OCI-LY7 (cell line): ENCODE results near the gene IQGAP1. TPM values are rescaled to one million over a fixed set of nuclear protein-coding genes. Genes with fewer than 3 reads are reported as not detected.

ENCODE experiments used
- Bru-seq: library from RNA; stranded (reverse); fragments of 400-500 nt; gene quantifications from one replicate; lab custom pipeline; 2021; lab: Mats Ljungman, UMichigan
- BruChase-seq, 2 experiments: library from RNA; stranded (reverse); fragments of 400-500 nt; gene quantifications; one replicate each; lab custom pipeline; 2021; lab: Mats Ljungman, UMichigan
- BruUV-seq: library from RNA; stranded (reverse); fragments of 400-500 nt; replicated peaks from 2 replicates; lab custom pipeline; 2021; lab: Mats Ljungman, UMichigan
- CTCF ChIA-PET: fragments of 300-600 bp; sonication (Branson Sonifier 250); formaldehyde crosslinking; loops from one replicate; lab custom pipeline; 2022; ENCODE audit warnings: antibody characterized with exemption; ENCODE audit not compliant: unreplicated experiment; lab: Charles Lee
- POLR2A ChIA-PET: fragments of 300-600 bp; sonication (Branson Sonifier 250); formaldehyde crosslinking; loops from one replicate; lab custom pipeline; 2022; ENCODE audit warnings: antibody characterized with exemption; lab: Charles Lee
- DNase-seq: peaks from one replicate; pipeline ENCODE4 v3.0.0-alpha.2; 2015; ENCODE audit warnings: low spot score
- H2AFZ ChIP-seq: fragments of 200-600 bp; sonication (generic), shearing (Covaris generic); 2 replicates; pipeline ENCODE4 v1.6.1; 2014; ENCODE audit warnings: mild to moderate bottlenecking, antibody characterized with exemption, low read length, moderate library complexity
- H3K27ac ChIP-seq: fragments of 200-600 bp; sonication (generic); 2 replicates; pipeline ENCODE4 v1.5.1; 2014; ENCODE audit warnings: mixed run types, low read depth, mild to moderate bottlenecking, moderate library complexity, low read length, inconsistent platforms; ENCODE audit not compliant: poor library complexity, severe bottlenecking
- H3K36me3 ChIP-seq: fragments of 200-600 bp; sonication (generic); 2 replicates; pipeline ENCODE4 v1.6.1; 2014; ENCODE audit warnings: mild to moderate bottlenecking, antibody characterized with exemption, low read length, moderate library complexity, mixed read lengths; ENCODE audit not compliant: insufficient read depth
- H3K4me1 ChIP-seq: fragments of 200-600 bp; sonication (generic); 2 replicates; pipeline ENCODE4 v1.5.1; 2014; ENCODE audit warnings: mild to moderate bottlenecking, low read length; ENCODE audit not compliant: insufficient read depth, poor library complexity, severe bottlenecking
- H3K4me2 ChIP-seq: fragments of 200-600 bp; sonication (generic); 2 replicates; pipeline ENCODE4 v1.6.1; 2014; ENCODE audit warnings: mild to moderate bottlenecking, low read length
- H3K4me3 ChIP-seq: fragments of 200-600 bp; sonication (generic); 2 replicates; pipeline ENCODE4 v1.5.1; 2014; ENCODE audit warnings: mild to moderate bottlenecking, low read depth, low read length; ENCODE audit not compliant: poor library complexity, severe bottlenecking
- H3K79me2 ChIP-seq: fragments of 200-600 bp; sonication (generic); 2 replicates; pipeline ENCODE4 v1.6.1; 2016; ENCODE audit warnings: low read depth, mild to moderate bottlenecking, low read length, moderate library complexity, mixed read lengths; ENCODE audit not compliant: insufficient read depth
- H3K9me2 ChIP-seq: fragments of 200-600 bp; sonication (generic); 2 replicates; pipeline ENCODE4 v1.6.1; 2016; ENCODE audit warnings: mild to moderate bottlenecking, low read length, mixed read lengths; ENCODE audit not compliant: insufficient read depth
- H3K9me3 ChIP-seq: fragments of 200-600 bp; sonication (generic); 2 replicates; pipeline ENCODE4 v1.6.1; 2014; ENCODE audit warnings: mild to moderate bottlenecking, mixed run types, low read length, mixed read lengths
- H4K20me1 ChIP-seq: fragments of 200-600 bp; sonication (generic); 2 replicates; pipeline ENCODE4 v1.6.1; 2014; ENCODE audit warnings: mild to moderate bottlenecking, antibody characterized with exemption, low read length, moderate library complexity, mixed read lengths; ENCODE audit not compliant: insufficient read depth
- CTCF ChIP-seq: fragments of 200-600 bp; sonication (generic); conservative IDR thresholded peaks from 2 replicates; pipeline ENCODE4 v1.5.1; 2014; ENCODE audit warnings: mild to moderate bottlenecking, antibody characterized with exemption, low read length, moderate library complexity, mixed read lengths
- EZH2phosphoT487 ChIP-seq: fragments of 200-600 bp; sonication (generic); IDR thresholded peaks from 2 replicates; pipeline ENCODE4 v1.6.1; 2018; ENCODE audit warnings: low read depth, borderline replicate concordance, mild to moderate bottlenecking, mixed run types, antibody characterized with exemption, low read length, moderate library complexity, mixed read lengths
- intact Hi-C: fragments of 100-400 bp; cut with micrococcal nuclease; formaldehyde crosslinking; loops from one replicate; pipeline ENCODE4 v1.10.0; 2022; ENCODE audit not compliant: unreplicated experiment
- long read RNA-seq: library from polyadenylated mRNA; stranded (forward); transcript quantifications from one replicate; pipeline ENCODE4 v2.0.0, GENCODE V29; 2022
- total RNA-seq, 2 experiments: library from RNA; depleted of rRNA in 1 of 2; stranded (reverse); fragments of >200 nt in 1 of 2; shearing (Covaris generic) in 1 of 2; gene quantifications; 2 replicates each; pipeline ENCODE4 v1.2.3, GENCODE V29; 2014 to 2022

IQGAP1 gene
- total RNA-seq (2014; rRNA removed; shearing (Covaris generic)) (98.7 and 147 TPM in 2 replicates), total RNA-seq (2022) (114 and 120 TPM in 2 replicates), Bru-seq, nascent RNA (percentile 82 among the genes with signal in this experiment), BruChase-seq, experiment 1, labeled RNA remaining after a 6-hour chase (percentile 93 among the genes with signal in this experiment), BruChase-seq, experiment 2, labeled RNA remaining after a 2-hour chase (percentile 83 among the genes with signal in this experiment)
- long read RNA-seq, full-length matches to known transcripts, result 117 of 159 reads
- long read RNA-seq, partial matches to known transcripts, result 22 of 159 reads
- long read RNA-seq, other reads (novel, unspliced or antisense), result 20 of 159 reads

DNA sequence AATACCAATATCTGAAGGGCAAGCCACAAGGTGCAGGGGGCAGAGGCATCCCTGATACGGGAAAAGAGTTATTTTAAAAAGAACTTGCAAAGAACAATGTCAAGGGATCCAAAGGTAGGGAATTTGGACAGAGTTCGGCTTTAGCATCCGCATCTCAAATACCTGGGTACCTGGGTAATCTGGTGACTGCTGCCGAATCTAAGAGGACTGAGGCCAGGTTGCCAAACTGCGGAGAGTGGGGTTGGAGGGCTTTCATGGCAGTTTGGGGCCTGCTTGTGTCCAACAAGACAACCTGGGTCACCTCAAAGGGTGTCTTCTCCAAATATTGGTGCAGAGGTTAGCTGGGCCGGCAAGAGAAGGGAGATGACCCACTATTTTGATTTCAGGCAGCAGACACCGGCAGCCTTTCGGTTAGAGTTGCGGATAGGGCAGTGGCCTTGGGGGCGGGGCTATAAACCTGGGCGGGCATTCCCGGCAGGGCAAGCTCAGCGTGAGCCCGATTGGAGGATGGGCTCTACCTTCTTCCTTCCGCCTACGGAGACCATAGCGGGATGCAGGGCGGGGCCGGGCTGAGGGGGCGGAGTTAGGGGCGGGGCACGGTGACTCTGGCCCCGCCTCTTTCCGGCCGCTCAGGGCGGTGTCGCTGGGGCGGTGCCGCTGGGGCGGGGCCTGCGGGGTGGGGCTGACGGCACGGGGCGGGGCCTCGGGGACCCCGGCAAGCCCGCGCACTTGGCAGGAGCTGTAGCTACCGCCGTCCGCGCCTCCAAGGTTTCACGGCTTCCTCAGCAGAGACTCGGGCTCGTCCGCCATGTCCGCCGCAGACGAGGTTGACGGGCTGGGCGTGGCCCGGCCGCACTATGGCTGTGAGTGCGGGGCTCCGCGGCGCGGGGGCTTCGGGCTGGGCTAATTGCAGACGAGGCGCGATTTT is at the start of gene IQGAP1:
IQGAP1 (plus strand) TSS at position 709 of the 928 bp plus-strand sequence; CDS start at position 809, 100 bp downstream.
- intact Hi-C loops, result loop anchor here (5.0 kb wide), 1 partner anchor 545 kb away; the partner anchor contains the start of gene HDDC3
- ChIA-PET CTCF (interaction anchor here (0.6 to 1.1 kb wide), 7 partner anchors 10 to 1029 kb away, joined by 3 to 4 read pairs (median 3); no protein-coding TSS in a partner anchor), POLR2A (interaction anchor here (0.7 to 2.8 kb wide), 15 partner anchors 10 to 468 kb away, joined by 3 to 25 read pairs (median 6); no protein-coding TSS in a partner anchor)
- Histone ChIP-seq H4K20me1 (peaks cover 11% of the 10 kb centered on the region), H3K36me3 (peaks cover 24% of the 10 kb centered on the region), H3K79me2 (peaks cover 42% of the 10 kb centered on the region), H3K9me2 (no peaks in the 10 kb centered on the region), H3K9me3 (no peaks in the 10 kb centered on the region), H3K4me2 (peak within 1 kb of the TSS; percentile 91), H3K4me1 (peaks cover 27% of the 10 kb centered on the region), H3K4me3 (peak within 1 kb of the TSS; percentile 84), H2AFZ (peak within 1 kb of the TSS; percentile 99), H3K27ac (peak within 1 kb of the TSS; percentile 71)
- DNase-seq, result peak; percentile 98
- no TSS peak for BruUV-seq
- no peak for TF ChIP-seq EZH2phosphoT487
- TF ChIP-seq CTCF, result no peak

GRCh38 chr15:90338532-90338931 is 49.5 kb upstream of the IQGAP1 start:
- Histone ChIP-seq H3K36me3 (no peaks in the 10 kb centered on the region), H4K20me1 (no peaks in the 10 kb centered on the region), H3K4me2 (no peak overlapping the region), H3K4me1 (peaks cover 17% of the 10 kb centered on the region), H3K9me3 (no peaks in the 10 kb centered on the region), H3K9me2 (no peaks in the 10 kb centered on the region), H3K79me2 (no peaks in the 10 kb centered on the region), H3K4me3 (no peak overlapping the region), H2AFZ (no peak overlapping the region), H3K27ac (no peak overlapping the region)
- CTCF ChIA-PET, result no interaction called here
- no TSS peak for BruUV-seq
- POLR2A ChIA-PET, result no interaction called here
- no peak for DNase-seq
- TF ChIP-seq EZH2phosphoT487 (no peak), CTCF (no peak)
- intact Hi-C loops, result no loop called here
